BJ (cell line): ENCODE results near the gene RIN1. TPM values are rescaled to one million over a fixed set of nuclear protein-coding genes. Genes with fewer than 3 reads are reported as not detected.
A peak's percentile ranks its signal among the peaks of the same experiment; 100 is the strongest.

Experiments
- CTCF ChIA-PET: fragments of 350-600 bp; formaldehyde crosslinking; extraction: SDS; loops from one replicate; lab custom pipeline; 2021; ENCODE audit warnings: antibody characterized with exemption, inconsistent platforms; lab: Yijun Ruan, JAX
- POLR2A ChIA-PET: fragments of 300-600 bp; sonication (Branson Sonifier 250); formaldehyde crosslinking; extraction: SDS; loops from one replicate; lab custom pipeline; 2021; ENCODE audit warnings: antibody characterized with exemption; lab: Charles Lee
- DNase-seq: peaks from one replicate; pipeline ENCODE4 v3.0.0-alpha.2; 2011; ENCODE audit warnings: low read depth
- H3K27me3 ChIP-seq: 2 replicates; pipeline ENCODE4 v1.6.0; 2011; ENCODE audit warnings: low read length; ENCODE audit not compliant: control insufficient read depth, insufficient read depth
- H3K36me3 ChIP-seq: 2 replicates; pipeline ENCODE4 v1.5.1; 2011; ENCODE audit warnings: low read length; ENCODE audit not compliant: control insufficient read depth, insufficient read depth
- H3K4me3 ChIP-seq: 2 replicates; pipeline ENCODE4 v1.5.1; 2011; ENCODE audit warnings: low read depth, mild to moderate bottlenecking, control low read depth, low read length
- CTCF ChIP-seq: IDR thresholded peaks from 2 replicates; pipeline ENCODE4 v1.5.1; 2011; ENCODE audit warnings: low read depth, mild to moderate bottlenecking, control low read depth, inconsistent platforms, low read length, moderate library complexity; ENCODE audit not compliant: insufficient read depth
- polyA plus RNA-seq: library from polyadenylated mRNA; depleted of rRNA; stranded (reverse); fragments of >200 nt; gene quantifications from 2 replicates; pipeline ENCODE4 v1.2.3, GENCODE V29; 2011

Gene RIN1
- polyA plus RNA-seq, 1 experiment = 9.2 TPM

DNA sequence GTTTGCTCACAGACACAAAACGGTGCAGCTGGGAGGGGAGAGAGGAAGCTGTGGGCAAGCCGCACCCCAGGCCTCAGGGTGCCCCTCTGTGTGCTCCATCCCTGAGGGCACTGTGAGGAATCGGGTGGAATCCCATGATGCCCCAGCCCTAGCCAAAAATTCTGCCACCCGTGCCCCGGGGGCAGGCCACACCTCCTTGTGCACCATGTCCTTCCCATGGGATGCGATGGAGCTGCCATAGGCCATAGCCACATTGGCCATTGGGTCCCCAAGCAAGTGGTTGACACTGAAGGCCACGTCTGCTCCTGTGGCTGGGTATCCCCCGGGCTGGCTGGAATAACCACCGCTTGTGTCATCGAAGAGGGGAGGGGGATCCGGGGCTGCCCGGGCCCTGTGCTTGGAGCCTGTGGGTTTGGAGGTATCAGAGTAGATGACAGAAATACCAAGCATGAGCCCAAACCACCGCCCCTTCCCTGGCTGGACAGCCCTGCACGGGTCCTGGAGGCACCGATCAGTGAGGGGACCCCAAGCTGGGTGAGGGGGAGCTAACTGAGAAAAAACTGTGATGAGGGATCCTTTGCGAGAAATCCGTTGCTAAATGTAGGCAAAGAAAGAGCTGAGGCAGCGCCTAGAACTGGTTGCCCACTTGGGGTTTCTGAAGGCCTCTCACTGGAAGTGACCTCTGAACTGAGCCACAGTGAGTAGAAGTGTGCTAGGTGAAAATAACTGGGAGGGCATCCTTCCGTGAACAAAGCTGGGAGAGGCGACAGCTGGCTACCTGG lies 48.2 kb downstream of the RIN1 start:
- H3K36me3 ChIP-seq = peaks cover 10% of the 10 kb centered on the region
- POLR2A ChIA-PET = interaction anchor here (1.6 kb wide), 1 partner anchor 25 kb away, joined by 18 read pairs; no protein-coding TSS in a partner anchor

DNA sequence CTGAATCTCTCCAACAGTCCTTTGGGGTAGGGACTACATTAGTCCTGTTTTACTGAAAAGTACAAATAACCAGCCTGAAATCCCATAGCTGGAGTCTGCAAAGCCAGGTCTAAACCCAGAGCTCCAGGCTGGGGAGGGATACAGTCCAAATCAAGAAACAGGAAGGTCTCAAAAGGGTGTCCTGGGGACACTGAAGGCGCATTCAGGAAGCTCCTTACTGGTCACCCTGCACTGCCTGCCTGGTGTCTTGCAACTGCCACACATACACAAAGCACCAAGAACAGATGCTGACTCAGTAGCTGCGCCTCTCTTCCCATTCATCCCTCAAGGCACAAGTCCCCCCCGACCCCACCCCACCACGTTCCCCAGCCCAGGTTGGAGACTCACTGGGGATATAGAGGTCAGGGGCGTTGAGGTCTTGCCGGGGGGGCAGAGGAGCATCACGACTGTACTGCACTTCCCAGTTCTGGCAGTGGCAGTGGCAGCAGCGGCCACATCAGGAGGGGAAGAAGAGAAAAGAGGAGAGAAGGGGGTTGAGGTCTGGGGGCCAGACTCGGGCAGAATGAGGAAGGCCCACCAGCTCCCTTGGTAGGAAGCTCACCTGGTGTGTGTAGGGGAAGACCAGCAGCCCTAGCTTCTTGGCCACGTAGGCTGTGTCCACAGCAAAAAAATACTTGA lies 48.9 kb downstream of the RIN1 start:
- no peak for DNase-seq
- Histone ChIP-seq H3K27me3 (peaks cover 6% of the 10 kb centered on the region), H3K4me3 (no peak overlapping the region; the same call in 1 of the 2 replicates), H3K36me3 (peaks cover 10% of the 10 kb centered on the region)
- POLR2A ChIA-PET = no interaction called here
- CTCF ChIA-PET = interaction anchor here (1.3 to 4.5 kb wide), 6 partner anchors 10 to 102 kb away, joined by 3 to 34 read pairs (median 4); partner anchors contain the start of gene RIN1
- TF ChIP-seq CTCF = no peak

More for the DNA sequence above, 48.2 kb downstream of the RIN1 start:
- peak overlapping the region; percentile 84 for H3K4me3 ChIP-seq
- TF ChIP-seq CTCF = no peak
- DNase-seq = no peak
- H3K27me3 ChIP-seq = peaks cover 13% of the 10 kb centered on the region
- CTCF ChIA-PET = interaction anchor here (1.1 to 4.5 kb wide), 8 partner anchors 11 to 133 kb away, joined by 3 to 34 read pairs (median 6); partner anchors contain the start of genes NPAS4, RAB1B and RIN1

DNA sequence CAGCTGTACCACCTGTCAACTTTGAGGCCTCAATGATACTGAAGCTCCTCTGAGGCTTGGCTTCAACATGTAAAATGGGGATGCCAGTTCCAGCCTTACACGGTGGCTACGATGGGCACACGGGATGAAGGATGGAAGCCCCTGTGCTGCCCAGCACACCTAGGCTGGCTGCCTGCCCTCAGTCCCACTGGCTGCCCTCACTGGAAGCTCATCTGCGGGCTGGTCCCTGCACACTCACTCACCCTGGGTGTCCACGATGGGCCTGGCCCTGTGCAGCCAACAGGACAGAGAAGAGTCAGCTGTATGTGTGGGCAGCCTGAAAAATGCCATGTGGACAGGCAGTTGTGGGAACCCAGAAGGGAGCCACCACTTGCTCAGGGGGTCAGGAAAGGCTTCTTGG lies 49.5 kb downstream of the RIN1 start:
- no peak overlapping the region for H3K4me3 ChIP-seq
- H3K36me3 ChIP-seq = peaks cover 10% of the 10 kb centered on the region
- ChIA-PET CTCF (interaction anchor here (0.7 to 1.7 kb wide), 6 partner anchors 14 to 102 kb away, joined by 3 to 5 read pairs (median 4); partner anchors contain the start of gene RIN1), POLR2A (no interaction called here)
- peaks cover 4% of the 10 kb centered on the region for H3K27me3 ChIP-seq
- TF ChIP-seq CTCF = no peak
- no peak for DNase-seq

DNA sequence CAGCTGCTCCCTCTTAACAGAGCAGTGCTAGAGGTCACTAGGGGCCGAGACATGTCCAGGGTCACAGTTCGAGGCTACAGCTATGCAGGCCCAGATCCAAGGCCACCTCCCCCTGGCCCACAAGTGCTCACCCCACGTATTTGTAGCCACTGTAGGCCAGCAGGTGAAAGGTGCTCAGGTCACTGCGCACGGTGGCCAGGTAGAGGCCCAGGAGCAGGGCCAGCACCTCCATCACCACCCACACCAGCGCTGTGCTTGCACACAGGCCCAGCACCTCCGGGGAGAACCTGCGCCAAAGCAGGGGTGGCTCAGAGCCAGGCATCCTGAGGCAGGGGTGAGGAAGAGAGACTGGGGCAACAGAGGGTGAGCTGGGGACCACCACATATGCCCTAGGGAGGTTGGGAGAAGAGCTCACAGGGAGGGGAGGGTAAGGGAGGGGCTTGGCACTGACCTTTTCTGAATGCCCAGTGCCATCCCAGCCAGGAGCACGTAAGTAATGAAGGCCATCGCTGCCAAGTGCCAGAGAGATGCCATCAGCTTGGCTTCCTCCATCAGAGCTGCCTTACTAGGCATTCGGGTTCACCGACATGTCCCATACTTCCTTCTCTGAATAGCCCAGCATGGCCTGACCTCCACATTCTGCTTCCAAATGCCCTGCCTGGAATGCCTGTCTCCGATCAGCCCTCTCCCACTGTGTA lies 50.8 kb downstream of the RIN1 start:
- Histone ChIP-seq H3K27me3 (no peaks in the 10 kb centered on the region), H3K36me3 (peaks cover 10% of the 10 kb centered on the region), H3K4me3 (no peak overlapping the region)
- ChIA-PET POLR2A (no interaction called here), CTCF (interaction anchor here (0.7 to 1.3 kb wide), 3 partner anchors 51 to 101 kb away, joined by 3 read pairs; partner anchors contain the start of gene RIN1)
- TF ChIP-seq CTCF = no peak
- no peak for DNase-seq
